ENCODE results near the gene CLDN6.

Gene CLDN6

GRCh38 chr16:3012246-3012645 is 5.7 kb downstream of the CLDN6 start:
- DNase-seq = no peak

GRCh38 chr16:3010510-3010909 is 7.5 kb downstream of the CLDN6 start:
- DNase-seq = no peak

- DNase-seq = no peak
Observed at GRCh38 chr16:3009568-3010390, 8.2 kb downstream of the CLDN6 start.

- DNase-seq = no peak
Observed at GRCh38 chr16:3008690-3009037, 9.3 kb downstream of the CLDN6 start.

GRCh38 chr16:3007957-3008689 is 9.9 kb downstream of the CLDN6 start:
- DNase-seq = peak in 1 of 6 experiments; percentile 29

GRCh38 chr16:3007059-3007956 is 10.7 kb downstream of the CLDN6 start:
- no peak for DNase-seq

GRCh38 chr16:3004781-3005284 is 13.2 kb downstream of the CLDN6 start:
- DNase-seq = no peak

- no peak for DNase-seq
Observed at GRCh38 chr16:3004319-3004718, 13.7 kb downstream of the CLDN6 start.

- DNase-seq = peak; percentile 89 to 96 (median 96)
Observed at GRCh38 chr16:3003582-3004270, 14.3 kb downstream of the CLDN6 start.

- no peak for DNase-seq
Observed at GRCh38 chr16:3001316-3001715, 16.7 kb downstream of the CLDN6 start.

- DNase-seq = no peak
Observed at GRCh38 chr16:3000540-3000939, 17.4 kb downstream of the CLDN6 start.

GRCh38 chr16:2999929-3000328 is 18.1 kb downstream of the CLDN6 start:
- no peak for DNase-seq

- DNase-seq = no peak
Observed at GRCh38 chr16:2996298-2996697, 21.7 kb downstream of the CLDN6 start.

- no peak for DNase-seq
Observed at GRCh38 chr16:2992383-2993081, 25.5 kb downstream of the CLDN6 start.

GRCh38 chr16:2991566-2992261 is 26.3 kb downstream of the CLDN6 start:
- no peak for DNase-seq

- DNase-seq = no peak
Observed at GRCh38 chr16:2990891-2991290, 27.1 kb downstream of the CLDN6 start.

GRCh38 chr16:2988590-2989099 is 29.3 kb downstream of the CLDN6 start:
- no peak for DNase-seq

GRCh38 chr16:2987833-2988232 is 30.1 kb downstream of the CLDN6 start:
- DNase-seq = no peak

GRCh38 chr16:2987286-2987685 is 30.7 kb downstream of the CLDN6 start:
- DNase-seq = no peak

GRCh38 chr16:2986623-2987188 is 31.3 kb downstream of the CLDN6 start:
- DNase-seq = no peak

Data from stimulated activated naive CD4-positive, alpha-beta T cell (primary cell).